GM20431 (cell line): Measurements from ENCODE around the gene MZB1.

ENCODE experiments used
- in situ Hi-C: fragments of 300-500 bp; cut with MseI, MboI; formaldehyde crosslinking; loops from one replicate; pipeline ENCODE4 v1.15.0; 2020; ENCODE audit warnings: low sequenced_read_pairs; ENCODE audit not compliant: unreplicated experiment

MZB1 gene

GRCh38 chr5:139342423-139342723 is 47.3 kb downstream of the MZB1 start:
- in situ Hi-C loops, result no loop called here

GRCh38 chr5:139341689-139342422 is 47.9 kb downstream of the MZB1 start, which contains the start of gene PAIP2:
Gene PAIP2 (plus strand): TSS chr5:139341854. CDS start chr5:139363785, 21,931 bp downstream.
- in situ Hi-C loops, result no loop called here

DNA sequence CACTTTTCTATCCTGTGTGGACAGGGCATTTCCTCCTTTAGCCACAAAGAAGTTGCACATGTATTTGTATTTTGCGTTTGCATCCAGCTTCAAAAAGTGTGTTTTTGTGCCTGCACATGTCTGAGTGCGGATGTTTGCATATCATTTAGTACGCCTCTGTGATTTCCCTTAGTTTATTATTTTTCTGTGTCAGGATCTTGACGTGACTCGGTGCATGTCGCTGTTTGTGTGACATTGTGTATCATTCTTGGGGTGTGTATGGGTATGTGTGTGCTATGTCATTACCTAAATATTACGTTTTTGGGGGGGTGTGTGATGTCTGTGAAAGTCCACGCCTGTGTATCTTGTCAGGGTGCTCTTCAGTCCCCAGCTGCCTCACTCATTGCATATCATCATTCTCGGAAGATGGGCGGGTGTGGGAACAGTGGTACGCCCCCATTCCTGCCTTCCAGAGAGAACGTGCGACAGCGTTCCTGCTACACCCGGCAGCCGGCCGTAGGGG is 48.5 kb downstream of the MZB1 start:
- in situ Hi-C loops, result no loop called here

GRCh38 chr5:139340051-139340450 is 49.7 kb downstream of the MZB1 start:
- in situ Hi-C loops, result no loop called here
